Measurements from ENCODE around the gene ZNF728. TPM values are rescaled to one million over a fixed set of nuclear protein-coding genes. Genes with fewer than 3 reads are reported as not detected.
"Not testable (repeated sequence)": the region's sequence is repeated elsewhere in the genome, so short reads cannot be mapped to it uniquely, and the experiment has no call there.

Gene ZNF728
- total RNA-seq = not detected in 2 replicates

DNA sequence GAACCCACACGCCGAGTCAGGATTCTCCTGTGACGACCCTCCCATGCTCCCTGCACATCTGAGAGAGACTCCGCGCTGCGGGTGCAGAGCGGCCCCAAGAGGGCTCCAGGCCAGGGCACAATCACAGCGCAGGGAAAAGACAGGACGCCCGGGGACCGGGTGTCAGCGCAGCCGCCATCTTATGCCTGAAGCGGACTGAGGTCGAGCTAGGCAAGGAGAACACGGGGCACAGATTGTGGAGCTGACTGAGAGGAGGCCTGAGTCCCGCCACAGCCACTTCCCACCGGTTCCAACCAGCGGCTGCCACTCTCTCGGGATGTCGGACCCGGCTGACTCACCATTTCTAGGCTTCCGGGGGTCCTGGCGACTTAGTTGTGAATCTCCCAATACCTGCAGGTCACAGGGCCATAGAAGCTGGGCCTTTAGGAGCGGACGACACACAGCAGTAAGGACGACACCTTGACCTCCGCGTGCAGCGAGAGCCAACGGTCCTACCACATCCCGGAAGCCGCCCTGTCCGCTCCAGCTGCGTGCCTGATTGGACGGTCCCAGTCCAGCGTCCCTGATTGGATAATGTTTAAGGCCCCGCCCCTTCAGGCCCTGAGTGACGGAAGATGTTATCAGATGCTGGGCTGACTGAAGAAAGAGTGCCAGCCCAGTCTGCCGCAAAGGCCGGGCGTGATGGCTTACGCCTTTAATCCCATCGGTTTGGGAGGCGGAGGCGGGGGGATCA is at the start of gene ZNF728:
TSS of gene ZNF728 (minus strand) at position 487 of the 733 bp plus-strand sequence. CDS start at position 341, 146 bp downstream.
- Mint-ChIP-seq H3K36me3 (ENCODE audit: low read depth) (no peaks in the 10 kb centered on the region), H3K4me1 (no peaks in the 10 kb centered on the region), H3K9me3 (peaks cover 8% of the 10 kb centered on the region), H3K4me3 (no peak within 1 kb of the TSS), H3K27me3 (no peaks in the 10 kb centered on the region), H3K27ac (no peak within 1 kb of the TSS)
- DNase-seq = no peak
- intact Hi-C loops (cut with micrococcal nuclease) = no loop called here

DNA sequence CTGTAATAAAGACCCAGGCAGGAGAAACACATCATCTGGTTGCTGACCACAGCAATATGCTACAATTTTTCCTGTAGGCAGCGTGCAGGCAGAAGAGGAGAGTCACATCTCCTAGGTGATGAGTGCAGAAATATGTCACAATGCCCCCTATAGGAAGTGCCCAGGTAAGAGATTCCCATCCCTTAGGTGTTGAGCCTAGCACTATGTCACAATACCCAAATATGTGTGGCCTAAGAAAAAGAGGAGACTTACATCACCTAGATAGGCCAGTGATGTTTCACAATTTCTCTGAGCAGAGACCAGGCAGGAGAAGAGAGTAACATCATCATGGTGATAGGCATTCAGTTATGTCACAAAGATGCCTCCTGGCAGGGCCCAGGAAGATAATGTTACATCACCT is 49.4 kb upstream of the ZNF728 start:
- Mint-ChIP-seq H3K9me3 (peaks cover 38% of the 10 kb centered on the region), H3K4me1 (no peaks in the 10 kb centered on the region), H3K36me3 (ENCODE audit: low read depth) (peaks cover 3% of the 10 kb centered on the region), H3K27me3 (no peaks in the 10 kb centered on the region), H3K27ac (no peak overlapping the region), H3K4me3 (no peak overlapping the region)
- intact Hi-C loops (cut with micrococcal nuclease) = no loop called here
- DNase-seq = no peak

DNA sequence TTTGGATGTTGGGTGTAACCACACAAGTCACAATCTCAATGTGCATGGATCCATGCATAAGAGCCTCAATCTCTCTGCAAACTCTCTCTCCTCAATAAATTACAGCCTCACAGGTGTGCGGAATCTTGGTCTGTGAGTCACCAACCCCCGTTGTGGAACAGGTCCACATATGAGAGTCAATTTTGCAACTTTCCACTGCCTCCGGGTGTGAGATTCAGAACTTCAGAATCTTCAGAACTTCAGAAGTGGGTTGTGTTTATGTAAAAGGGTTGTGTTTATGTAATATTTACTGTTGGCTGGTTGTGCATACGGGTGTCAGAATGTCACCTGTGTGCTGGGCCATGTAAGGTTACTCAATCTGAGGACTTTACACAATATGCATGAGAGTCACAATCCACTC is 46.3 kb upstream of the ZNF728 start:
- no peaks in the 10 kb centered on the region for H3K36me3 Mint-ChIP-seq (ENCODE audit: low read depth)
- H3K4me1 Mint-ChIP-seq = no peaks in the 10 kb centered on the region
- DNase-seq = no peak
- H3K4me3 Mint-ChIP-seq = no peak overlapping the region
- peaks cover 36% of the 10 kb centered on the region for H3K9me3 Mint-ChIP-seq
- H3K27ac Mint-ChIP-seq = no peak overlapping the region
- no peaks in the 10 kb centered on the region for H3K27me3 Mint-ChIP-seq
- intact Hi-C loops (cut with micrococcal nuclease) = no loop called here

DNA sequence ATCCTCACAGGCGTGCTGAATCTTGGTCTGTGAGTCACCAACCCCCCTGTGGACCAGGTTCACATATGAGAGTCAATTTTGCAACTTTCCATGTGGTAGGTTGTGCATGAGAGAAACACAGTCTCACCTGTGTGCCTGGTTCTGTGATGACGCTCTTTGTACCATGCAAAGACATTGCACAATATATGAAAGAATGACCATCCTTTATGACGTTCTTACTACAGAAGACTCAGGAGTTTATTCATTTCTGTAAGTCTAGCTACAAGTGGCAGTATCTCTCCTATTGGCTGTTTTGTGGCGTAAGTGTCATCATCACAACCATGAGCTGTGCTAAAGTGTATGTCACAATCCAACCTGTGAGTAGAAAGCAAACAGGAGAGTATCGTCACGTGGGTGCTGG is 43.8 kb upstream of the ZNF728 start:
- H3K36me3 Mint-ChIP-seq (ENCODE audit: low read depth) = no peaks in the 10 kb centered on the region

DNA sequence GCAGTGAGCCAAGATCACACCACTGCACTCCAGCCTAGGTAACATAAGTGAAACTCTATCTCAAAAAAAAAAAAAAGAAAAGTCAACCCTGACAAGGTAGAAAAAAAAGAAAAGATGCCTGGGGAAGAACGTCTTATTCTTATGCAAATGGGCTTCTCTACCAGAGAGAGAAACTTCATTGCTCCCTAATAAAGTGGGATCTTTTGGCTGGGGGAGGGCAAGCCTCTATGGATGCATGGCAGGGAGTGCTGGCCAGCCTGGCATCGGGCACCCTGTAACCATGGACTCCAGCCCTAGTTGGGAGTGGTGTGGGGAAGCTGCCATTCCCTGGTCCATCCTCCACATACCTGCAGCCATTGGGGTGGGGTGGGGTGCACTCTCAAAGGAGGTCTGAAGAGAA is 30.7 kb upstream of the ZNF728 start:
- H3K36me3 Mint-ChIP-seq (ENCODE audit: low read depth) = no peaks in the 10 kb centered on the region
- H3K9me3 Mint-ChIP-seq = peaks cover 21% of the 10 kb centered on the region
- no peak overlapping the region for H3K27ac Mint-ChIP-seq
- no peaks in the 10 kb centered on the region for H3K4me1 Mint-ChIP-seq
- intact Hi-C loops (cut with micrococcal nuclease) = no loop called here
- DNase-seq = no peak
- no peak overlapping the region for H3K4me3 Mint-ChIP-seq
- H3K27me3 Mint-ChIP-seq = no peaks in the 10 kb centered on the region

More for the DNA sequence above, 43.8 kb upstream of the ZNF728 start:
- DNase-seq = no peak
- H3K27ac Mint-ChIP-seq = no peak overlapping the region
- H3K9me3 Mint-ChIP-seq = peaks cover 34% of the 10 kb centered on the region
- H3K27me3 Mint-ChIP-seq = no peaks in the 10 kb centered on the region
- no peaks in the 10 kb centered on the region for H3K4me1 Mint-ChIP-seq
- intact Hi-C loops (cut with micrococcal nuclease) = no loop called here
- no peak overlapping the region for H3K4me3 Mint-ChIP-seq

DNA sequence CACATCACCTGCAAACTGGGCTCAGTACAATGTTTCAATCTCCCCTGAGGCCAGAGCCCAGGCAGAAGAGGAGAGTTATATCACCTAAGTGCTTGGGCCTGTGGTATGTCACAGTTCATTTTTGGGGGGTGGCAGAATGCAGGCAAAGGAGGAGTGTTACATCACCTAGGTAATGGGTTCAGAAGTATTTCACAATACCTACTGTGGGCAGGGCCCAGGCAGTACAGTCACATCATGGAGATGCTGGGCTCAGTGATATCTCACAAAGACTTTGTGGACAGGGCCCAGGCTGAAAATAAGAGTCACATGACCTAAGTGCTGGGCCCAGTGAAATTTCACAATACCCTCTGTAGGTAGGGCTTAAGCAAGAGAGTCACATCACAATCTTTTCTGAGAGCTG is 12.7 kb upstream of the ZNF728 start:
- intact Hi-C loops (cut with micrococcal nuclease) = no loop called here
- Mint-ChIP-seq H3K4me1 (no peaks in the 10 kb centered on the region), H3K27ac (no peak overlapping the region), H3K36me3 (ENCODE audit: low read depth) (no peaks in the 10 kb centered on the region), H3K4me3 (no peak overlapping the region), H3K9me3 (peaks cover 49% of the 10 kb centered on the region), H3K27me3 (no peaks in the 10 kb centered on the region)
- no peak for DNase-seq

DNA sequence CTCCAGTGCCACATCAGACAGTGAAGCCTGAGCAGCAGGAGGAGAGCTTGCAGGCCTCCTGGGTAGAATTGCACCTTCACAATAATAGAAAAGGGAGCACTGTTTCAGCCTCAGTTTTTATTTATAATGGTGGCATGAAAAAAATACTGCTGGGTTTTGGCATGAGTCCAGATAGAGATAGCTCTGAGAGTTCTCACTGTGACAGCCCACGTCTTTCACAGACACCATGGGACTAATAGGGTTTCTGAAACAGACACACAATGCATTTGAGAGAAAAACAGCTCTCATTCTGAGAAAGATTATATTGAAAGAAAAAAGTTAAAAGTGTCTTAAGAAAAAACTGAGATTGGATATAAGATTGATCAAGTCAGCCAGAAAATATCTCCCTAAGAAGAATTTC is 8.0 kb downstream of the ZNF728 start:
- H3K4me1 Mint-ChIP-seq; intact Hi-C loops (cut with micrococcal nuclease); DNase-seq; H3K27me3 Mint-ChIP-seq; H3K27ac Mint-ChIP-seq; H3K36me3 Mint-ChIP-seq (ENCODE audit: low read depth); H3K4me3 Mint-ChIP-seq: not testable (repeated sequence)
- peaks cover 25% of the 10 kb centered on the region for H3K9me3 Mint-ChIP-seq

DNA sequence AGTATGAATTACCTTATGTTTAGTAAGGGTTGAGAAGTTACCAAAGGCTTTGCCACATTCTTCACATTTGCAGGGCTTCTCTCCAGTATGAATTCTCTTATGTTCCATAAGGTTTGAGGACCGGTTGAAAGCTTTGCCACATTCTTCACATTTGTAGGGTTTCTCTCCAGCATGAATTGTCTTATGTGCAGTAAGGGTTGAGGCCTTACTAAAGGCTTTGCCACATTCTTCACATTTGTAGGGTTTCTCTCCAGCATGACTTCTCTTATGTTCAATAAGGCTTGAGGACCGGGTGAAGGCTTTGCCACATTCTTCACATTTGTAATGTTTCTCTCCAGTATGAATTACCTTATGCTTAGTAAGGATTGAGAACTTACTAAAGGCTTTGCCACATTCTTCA is 26.7 kb downstream of the ZNF728 start:
- intact Hi-C loops (cut with micrococcal nuclease) = no loop called here
- no peak for DNase-seq
- Mint-ChIP-seq H3K36me3 (ENCODE audit: low read depth) (peaks cover 3% of the 10 kb centered on the region), H3K27ac (no peak overlapping the region), H3K27me3 (no peaks in the 10 kb centered on the region), H3K4me3 (no peak overlapping the region), H3K9me3 (peaks cover 16% of the 10 kb centered on the region), H3K4me1 (no peaks in the 10 kb centered on the region)

DNA sequence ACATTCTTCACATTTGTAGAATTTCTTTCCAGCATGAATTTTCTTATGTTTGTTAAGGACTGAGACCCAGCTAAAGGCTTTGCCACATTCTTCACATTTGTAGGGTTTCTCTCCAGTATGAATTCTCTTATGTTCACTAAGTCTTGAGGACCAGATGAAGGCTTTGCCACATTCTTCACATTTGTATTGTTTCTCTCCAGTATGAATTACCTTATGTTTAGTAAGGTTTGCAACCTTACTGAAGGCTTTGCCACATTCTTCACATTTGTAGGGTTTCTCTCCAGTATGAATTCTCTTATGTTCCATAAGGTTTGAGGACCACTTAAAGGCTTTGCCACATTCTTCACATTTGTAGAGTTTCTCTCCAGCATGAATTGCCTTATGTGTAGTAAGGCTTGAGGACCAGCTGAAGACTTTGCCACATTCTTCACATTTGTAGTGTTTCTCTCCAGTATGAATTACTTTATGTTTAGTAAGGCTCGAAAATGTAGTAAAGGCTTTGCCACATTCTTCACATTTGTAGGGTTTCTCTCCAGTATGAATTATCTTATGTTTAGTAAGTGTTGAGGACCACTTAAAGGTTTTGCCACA is 27.3 kb downstream of the ZNF728 start:
- H3K4me1 Mint-ChIP-seq; DNase-seq; intact Hi-C loops (cut with micrococcal nuclease); H3K27me3 Mint-ChIP-seq; H3K27ac Mint-ChIP-seq; H3K36me3 Mint-ChIP-seq (ENCODE audit: low read depth); H3K4me3 Mint-ChIP-seq: not testable (repeated sequence)
- H3K9me3 Mint-ChIP-seq = peaks cover 16% of the 10 kb centered on the region

DNA sequence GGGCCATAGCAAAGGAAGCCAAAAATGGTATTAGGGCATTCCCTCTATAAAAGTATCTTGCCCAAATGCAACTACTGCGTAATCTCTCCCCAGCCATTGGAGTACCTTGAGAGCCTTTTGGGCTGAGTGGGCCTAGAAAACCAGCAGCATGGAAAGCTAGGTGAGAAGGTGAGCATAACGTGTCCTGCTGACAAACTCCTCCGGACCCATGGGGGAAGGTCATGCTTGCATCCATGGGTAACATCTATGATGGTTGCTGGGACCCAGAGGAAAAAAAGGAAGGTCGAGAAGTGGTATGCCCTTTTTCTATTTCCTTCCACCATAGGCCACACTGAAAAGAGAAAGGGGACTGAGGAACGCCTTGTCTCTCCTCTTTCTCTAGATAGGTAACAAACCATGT is 57.4 kb downstream of the ZNF728 start:
- peaks cover 26% of the 10 kb centered on the region for H3K9me3 Mint-ChIP-seq
- intact Hi-C loops (cut with micrococcal nuclease) = no loop called here
- no peak overlapping the region for H3K27ac Mint-ChIP-seq
- H3K4me1 Mint-ChIP-seq = no peaks in the 10 kb centered on the region
- H3K27me3 Mint-ChIP-seq = no peaks in the 10 kb centered on the region
- peaks cover 2% of the 10 kb centered on the region for H3K36me3 Mint-ChIP-seq (ENCODE audit: low read depth)
- H3K4me3 Mint-ChIP-seq = no peak overlapping the region
- DNase-seq = no peak

DNA sequence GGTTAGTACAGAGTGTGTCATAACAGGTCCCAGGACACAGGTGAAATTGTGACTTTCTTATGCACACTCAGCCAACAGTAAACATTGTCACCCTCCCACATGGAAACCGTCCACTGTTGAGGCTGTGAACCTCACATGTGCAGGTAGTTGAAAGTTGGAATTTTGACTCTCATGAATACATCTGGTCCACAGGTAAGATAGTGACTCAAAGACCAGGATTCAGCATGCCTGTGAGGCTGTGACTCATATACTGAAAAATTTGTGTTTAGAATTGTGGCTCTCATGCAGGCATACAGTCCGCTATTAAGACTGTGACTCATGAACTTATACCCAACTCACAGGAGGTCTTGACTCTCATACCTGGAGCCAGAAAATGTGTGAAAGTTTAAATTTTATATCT is 67.8 kb downstream of the ZNF728 start:
- intact Hi-C loops (cut with micrococcal nuclease) = no loop called here

DNA sequence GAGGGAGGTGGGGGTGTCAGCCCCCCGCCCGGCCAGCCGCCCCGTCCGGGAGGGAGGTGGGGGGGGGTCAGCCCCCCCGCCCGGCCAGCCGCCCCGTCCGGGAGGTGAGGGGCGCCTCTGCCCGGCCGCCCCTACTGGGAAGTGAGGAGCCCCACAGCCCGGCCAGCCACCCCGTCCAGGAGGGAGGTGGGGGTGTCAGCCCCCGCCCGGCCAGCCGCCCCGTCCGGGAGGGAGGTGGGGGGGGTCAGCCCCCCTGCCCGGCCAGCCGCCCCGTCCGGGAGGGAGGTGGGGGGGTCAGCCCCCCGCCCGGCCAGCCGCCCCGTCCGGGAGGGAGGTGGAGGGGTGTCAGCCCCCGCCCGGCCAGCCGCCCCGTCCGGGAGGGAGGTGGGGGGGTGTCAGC is 75.4 kb downstream of the ZNF728 start:
- H3K9me3 Mint-ChIP-seq = peaks cover 12% of the 10 kb centered on the region
- H3K27me3 Mint-ChIP-seq; H3K4me3 Mint-ChIP-seq; intact Hi-C loops (cut with micrococcal nuclease); H3K36me3 Mint-ChIP-seq (ENCODE audit: low read depth); H3K27ac Mint-ChIP-seq; H3K4me1 Mint-ChIP-seq; DNase-seq: not testable (repeated sequence)

More for the DNA sequence above, 67.8 kb downstream of the ZNF728 start:
- DNase-seq = no peak
- H3K27me3 Mint-ChIP-seq = no peaks in the 10 kb centered on the region
- no peaks in the 10 kb centered on the region for H3K36me3 Mint-ChIP-seq (ENCODE audit: low read depth)
- H3K4me3 Mint-ChIP-seq = no peak overlapping the region
- peaks cover 9% of the 10 kb centered on the region for H3K9me3 Mint-ChIP-seq
- H3K27ac Mint-ChIP-seq = no peak overlapping the region
- no peaks in the 10 kb centered on the region for H3K4me1 Mint-ChIP-seq

DNA sequence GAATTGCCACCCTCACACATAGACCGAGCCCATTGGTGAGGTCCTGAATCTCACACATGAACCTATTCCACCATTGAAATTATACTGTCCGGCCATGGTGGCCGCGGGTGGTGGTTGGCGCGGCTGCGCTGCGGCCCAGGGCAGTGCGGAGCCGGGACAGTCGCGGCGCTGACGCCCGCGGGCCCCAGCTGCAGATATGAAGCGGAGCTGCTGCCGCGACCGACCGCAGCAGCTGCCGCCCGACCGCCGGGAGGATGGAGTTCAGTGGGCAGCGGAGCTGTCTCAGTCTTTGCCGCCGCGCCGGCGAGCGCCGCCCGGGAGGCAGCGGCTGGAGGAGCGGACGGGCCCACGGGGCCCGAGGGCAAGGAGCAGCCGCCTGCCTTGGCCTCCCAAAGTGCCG is 77.8 kb downstream of the ZNF728 start:
- not testable (repeated sequence) for H3K4me1 Mint-ChIP-seq; H3K36me3 Mint-ChIP-seq (ENCODE audit: low read depth)

More for the DNA sequence above, 77.8 kb downstream of the ZNF728 start:
- peaks cover 16% of the 10 kb centered on the region for H3K9me3 Mint-ChIP-seq
- H3K27ac Mint-ChIP-seq; intact Hi-C loops (cut with micrococcal nuclease); H3K4me3 Mint-ChIP-seq; DNase-seq; H3K27me3 Mint-ChIP-seq: not testable (repeated sequence)
